ENCODE data around the gene C16orf92. TPM values are rescaled to one million over a fixed set of nuclear protein-coding genes. Genes with fewer than 3 reads are reported as not detected.
A peak's percentile ranks its signal among the peaks of the same experiment; 100 is the strongest.

C16orf92 gene
- total and polyA plus RNA-seq, 2 donors (not counting 3 experiments of a cell fraction or from before 2014, with no cell fraction given): not detected

GRCh38 chr16:29977063-29977825, 45.8 kb upstream of the C16orf92 start:
- FAIRE-seq: peak; percentile 70
- H3K36me3 ChIP-seq (ENCODE audit: control insufficient read depth in 2 of 2, extremely low read depth in 1 of 2, insufficient read depth in 2 of 2, low read length in 2 of 2): peaks cover 27 to 39% of the 10 kb centered on the region in 2 experiments
- no peaks in the 10 kb centered on the region for H3K27me3 ChIP-seq (ENCODE audit: control insufficient read depth in 2 of 2, insufficient read depth in 2 of 2, low read length in 2 of 2)
- ChIA-PET CTCF (interaction anchor here (0.6 to 2.8 kb wide), 3 partner anchors 16 to 168 kb away, joined by 3 to 14 read pairs (median 3); partner anchors contain the start of gene TMEM219), POLR2A (no interaction called here)
- H3K79me2 ChIP-seq (ENCODE audit: control insufficient read depth, insufficient read depth, low read length): peaks cover 67% of the 10 kb centered on the region
- peak overlapping the region in 2 of 3 experiments; percentile 79 to 94 for H3K4me3 ChIP-seq (replicated peaks in 1 of 3; ENCODE audit: insufficient read depth in 1 of 3, low read depth in 1 of 3, low read length in 3 of 3)
- no TSS peak for BruUV-seq (replicated peaks)
- dilution Hi-C loops (cut with MboI; ENCODE audit: extremely low pct_ligation_motif_present, low sequenced_read_pairs) (no loop called here), intact Hi-C loops (cut with micrococcal nuclease) (loop anchor here (5.0 kb wide), 1 partner anchor 185 kb away; the partner anchor contains the start of gene KIF22)
- no peak overlapping the region for H2AFZ ChIP-seq (ENCODE audit: low read depth, low read length)
- no peaks in the 10 kb centered on the region for H4K20me1 ChIP-seq (replicated peaks; ENCODE audit: control insufficient read depth, extremely low read depth, insufficient read depth, low read length)
- H3K9ac ChIP-seq (replicated peaks; ENCODE audit: extremely low read depth, insufficient read depth, low read length): peak overlapping the region; percentile 93
- DNase-seq (ENCODE audit: low read depth, low spot score): peak; percentile 77
- TF ChIP-seq, protein P1, sequence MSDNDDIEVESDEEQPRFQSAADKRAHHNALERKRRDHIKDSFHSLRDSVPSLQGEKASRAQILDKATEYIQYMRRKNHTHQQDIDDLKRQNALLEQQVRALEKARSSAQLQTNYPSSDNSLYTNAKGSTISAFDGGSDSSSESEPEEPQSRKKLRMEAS (IDR thresholded peaks at IDR 0.05; ENCODE audit: insufficient read depth, insufficient read length): no peak
- TF ChIP-seq POLR2AphosphoS5 (IDR thresholded peaks at IDR 0.05; ENCODE audit: insufficient read depth, low read depth, low read length) (peak; percentile 70), POLR2A (IDR thresholded peaks at IDR 0.05; ENCODE audit: low read depth, low read length) (peak; percentile 70)
- H3K4me1 ChIP-seq (ENCODE audit: control insufficient read depth, extremely low read depth, insufficient read depth, low read length): peaks cover 47% of the 10 kb centered on the region
- peak overlapping the region; percentile 81 for H3K27ac ChIP-seq (ENCODE audit: insufficient read depth, low read depth, low read length)
- peak overlapping the region; percentile 98 for H3K4me2 ChIP-seq (ENCODE audit: insufficient read depth, low read length)
- H3K9me1 ChIP-seq (replicated peaks; ENCODE audit: control insufficient read depth, extremely low read depth, insufficient read depth, low read length): no peaks in the 10 kb centered on the region
- no peaks in the 10 kb centered on the region for H3K9me3 ChIP-seq (replicated peaks; ENCODE audit: control insufficient read depth, insufficient read depth, low read length)

DNA sequence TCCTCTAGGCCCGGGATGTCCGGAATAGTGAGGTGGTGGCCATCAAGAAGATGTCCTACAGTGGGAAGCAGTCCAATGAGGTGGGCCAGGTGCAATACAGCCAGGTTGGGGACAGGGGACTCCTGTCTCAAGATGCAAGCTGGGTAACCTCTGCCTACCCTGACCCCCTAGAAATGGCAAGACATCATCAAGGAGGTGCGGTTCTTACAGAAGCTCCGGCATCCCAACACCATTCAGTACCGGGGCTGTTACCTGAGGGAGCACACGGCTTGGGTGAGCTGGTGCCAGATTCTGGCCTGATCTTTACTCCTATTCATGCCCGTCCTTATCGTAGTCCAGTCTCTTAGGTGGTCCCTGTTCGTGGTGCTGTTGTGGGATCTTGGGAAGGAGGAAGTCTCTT, 44.9 kb upstream of the C16orf92 start:
- peaks cover 47% of the 10 kb centered on the region for H3K4me1 ChIP-seq (ENCODE audit: control insufficient read depth, extremely low read depth, insufficient read depth, low read length)
- ChIA-PET CTCF (no interaction called here), POLR2A (no interaction called here)
- H3K9ac ChIP-seq (replicated peaks; ENCODE audit: extremely low read depth, insufficient read depth, low read length): no peak overlapping the region
- DNase-seq (ENCODE audit: low read depth, low spot score) (no peak), FAIRE-seq (no peak)
- H2AFZ ChIP-seq (ENCODE audit: low read depth, low read length): no peak overlapping the region
- peaks cover 67% of the 10 kb centered on the region for H3K79me2 ChIP-seq (ENCODE audit: control insufficient read depth, insufficient read depth, low read length)
- H3K27ac ChIP-seq (ENCODE audit: insufficient read depth, low read depth, low read length): peak overlapping the region; percentile 81
- no peaks in the 10 kb centered on the region for H3K9me1 ChIP-seq (replicated peaks; ENCODE audit: control insufficient read depth, extremely low read depth, insufficient read depth, low read length)
- dilution Hi-C loops (cut with MboI; ENCODE audit: extremely low pct_ligation_motif_present, low sequenced_read_pairs): no loop called here
- H3K27me3 ChIP-seq (ENCODE audit: control insufficient read depth in 2 of 2, insufficient read depth in 2 of 2, low read length in 2 of 2): no peaks in the 10 kb centered on the region
- H3K9me3 ChIP-seq (replicated peaks; ENCODE audit: control insufficient read depth, insufficient read depth, low read length): no peaks in the 10 kb centered on the region
- H3K4me3 ChIP-seq (replicated peaks in 1 of 3; ENCODE audit: insufficient read depth in 1 of 3, low read depth in 1 of 3, low read length in 3 of 3): no peak overlapping the region
- H3K4me2 ChIP-seq (ENCODE audit: insufficient read depth, low read length): no peak overlapping the region
- intact Hi-C loops (cut with micrococcal nuclease): loop anchor here (5.0 kb wide), 1 partner anchor 186 kb away; the partner anchor contains the start of gene KIF22
- BruUV-seq (replicated peaks): no TSS peak
- H4K20me1 ChIP-seq (replicated peaks; ENCODE audit: control insufficient read depth, extremely low read depth, insufficient read depth, low read length): no peaks in the 10 kb centered on the region
- TF ChIP-seq CTCF (IDR thresholded peaks at IDR 0.05; ENCODE audit: extremely low read depth in 1 of 2, insufficient read depth in 1 of 2, low read depth in 1 of 2, low read length in 2 of 2): no peak
- TF ChIP-seq GATA2 (IDR thresholded peaks at IDR 0.05; ENCODE audit: insufficient read depth, insufficient read length, low read depth, low read length): no peak
- no peak for TF ChIP-seq POLR2A (IDR thresholded peaks at IDR 0.05; ENCODE audit: low read depth, low read length)
- no peak for TF ChIP-seq JUN (IDR thresholded peaks at IDR 0.05; ENCODE audit: borderline replicate concordance, insufficient read depth, insufficient read length, low read depth)
- H3K36me3 ChIP-seq (ENCODE audit: control insufficient read depth in 2 of 2, extremely low read depth in 1 of 2, insufficient read depth in 2 of 2, low read length in 2 of 2): peaks cover 31 to 47% of the 10 kb centered on the region in 2 experiments

Measured in endothelial cell of umbilical vein (primary cell).